ENCODE measurements around the gene IL11RA.

IL11RA gene

DNA sequence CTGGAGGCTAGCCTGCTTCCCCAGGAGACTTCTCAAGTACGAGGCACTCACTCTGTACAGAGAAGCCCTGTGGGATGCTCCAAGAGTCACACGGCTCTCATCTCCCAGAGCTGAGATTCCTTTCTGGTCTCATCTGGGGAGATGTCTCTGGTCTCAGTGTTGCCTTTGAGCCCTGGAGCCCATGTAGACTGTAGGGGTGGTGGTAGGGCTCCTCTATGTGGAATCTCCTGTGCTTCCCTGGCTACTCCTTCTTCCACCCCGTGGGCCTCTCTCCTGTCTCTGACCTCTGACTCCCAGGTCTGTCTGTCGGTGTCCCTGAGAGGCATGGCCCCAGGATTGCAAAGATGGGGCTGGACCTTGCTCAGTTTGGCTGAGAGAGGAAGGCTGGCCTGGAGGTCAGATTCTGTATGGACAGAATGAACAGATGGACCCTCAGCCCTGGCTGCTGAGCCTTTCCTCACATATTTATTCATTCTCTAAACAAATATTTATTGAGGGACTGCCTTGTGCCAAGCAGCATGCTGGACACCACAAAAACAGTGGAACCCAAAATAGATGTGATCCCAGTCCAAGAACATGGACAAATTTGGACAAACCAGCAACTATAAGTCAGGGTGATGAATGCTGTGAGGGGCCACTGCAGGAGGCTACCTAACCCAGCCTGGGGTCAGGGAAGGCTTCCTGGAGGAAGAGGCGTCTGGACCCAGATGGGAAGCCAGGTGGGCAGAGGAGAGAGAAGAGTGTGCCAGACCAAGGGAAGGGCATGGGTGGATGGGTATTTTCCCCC lies 36.5 kb downstream of the IL11RA start:
- Histone ChIP-seq H3K4me1 (ENCODE audit: control insufficient read depth, insufficient read depth, low read length) (peaks cover 11% of the 10 kb centered on the region), H3K27me3 (ENCODE audit: control insufficient read depth, insufficient read depth, low read length) (no peaks in the 10 kb centered on the region), H3K9ac (ENCODE audit: low read length) (no peak overlapping the region), H3K4me3 (ENCODE audit: low read depth, low read length) (no peak overlapping the region), H3K36me3 (ENCODE audit: control insufficient read depth, insufficient read depth, low read length) (no peaks in the 10 kb centered on the region), H3K27ac (ENCODE audit: low read depth, low read length) (no peak overlapping the region), H3K9me3 (ENCODE audit: control insufficient read depth, insufficient read depth, low read depth, low read length) (no peaks in the 10 kb centered on the region)

DNA sequence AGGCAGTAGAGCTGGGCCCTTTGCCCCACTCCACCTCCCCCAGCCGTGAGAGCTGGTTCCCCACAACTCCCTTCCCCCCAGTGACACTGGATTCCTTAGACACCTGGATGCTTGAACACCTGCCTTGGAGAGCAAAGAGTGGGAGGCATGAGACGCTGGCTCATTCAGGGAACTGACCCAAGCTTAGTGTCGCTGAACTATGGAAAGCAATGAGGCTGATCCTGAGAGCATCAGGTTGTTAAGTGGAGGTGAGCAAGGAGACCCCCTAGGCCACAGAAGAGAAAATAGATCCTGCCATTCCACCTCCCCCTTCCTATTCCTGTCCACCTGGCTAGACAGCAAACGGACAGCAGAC lies 37.1 kb downstream of the IL11RA start:
- no peaks in the 10 kb centered on the region for H3K27me3 ChIP-seq (ENCODE audit: control insufficient read depth, insufficient read depth, low read length)
- no peaks in the 10 kb centered on the region for H3K9me3 ChIP-seq (ENCODE audit: control insufficient read depth, insufficient read depth, low read depth, low read length)
- peaks cover 11% of the 10 kb centered on the region for H3K4me1 ChIP-seq (ENCODE audit: control insufficient read depth, insufficient read depth, low read length)
- no peaks in the 10 kb centered on the region for H3K36me3 ChIP-seq (ENCODE audit: control insufficient read depth, insufficient read depth, low read length)
- H3K4me3 ChIP-seq (ENCODE audit: low read depth, low read length) = no peak overlapping the region
- H3K27ac ChIP-seq (ENCODE audit: low read depth, low read length) = no peak overlapping the region
- H3K9ac ChIP-seq (ENCODE audit: low read length) = no peak overlapping the region

DNA sequence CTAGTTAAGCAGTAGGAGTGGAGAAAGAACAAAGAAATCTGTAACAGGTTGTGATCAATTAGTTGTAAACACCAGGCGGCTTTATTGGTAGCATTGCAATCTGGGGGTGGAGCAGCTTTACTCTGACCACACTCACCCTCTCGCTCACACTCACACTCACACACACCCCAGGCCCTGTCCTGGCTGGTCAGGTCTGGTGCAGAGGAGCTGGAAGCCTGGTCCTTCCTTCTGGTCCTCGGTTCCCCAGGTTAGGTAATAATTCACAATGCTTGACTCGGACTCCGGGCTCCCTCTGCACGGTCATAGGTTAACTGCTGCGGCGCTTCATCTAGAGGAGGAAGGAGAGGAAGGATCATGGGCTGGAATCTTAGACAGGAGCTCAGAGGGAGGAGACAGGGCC lies 37.5 kb downstream of the IL11RA start:
- Histone ChIP-seq H3K4me1 (ENCODE audit: control insufficient read depth, insufficient read depth, low read length) (peaks cover 11% of the 10 kb centered on the region), H3K27me3 (ENCODE audit: control insufficient read depth, insufficient read depth, low read length) (no peaks in the 10 kb centered on the region), H3K27ac (ENCODE audit: low read depth, low read length) (no peak overlapping the region), H3K9ac (ENCODE audit: low read length) (no peak overlapping the region), H3K4me3 (ENCODE audit: low read depth, low read length) (no peak overlapping the region), H3K36me3 (ENCODE audit: control insufficient read depth, insufficient read depth, low read length) (no peaks in the 10 kb centered on the region), H3K9me3 (ENCODE audit: control insufficient read depth, insufficient read depth, low read depth, low read length) (no peaks in the 10 kb centered on the region)

DNA sequence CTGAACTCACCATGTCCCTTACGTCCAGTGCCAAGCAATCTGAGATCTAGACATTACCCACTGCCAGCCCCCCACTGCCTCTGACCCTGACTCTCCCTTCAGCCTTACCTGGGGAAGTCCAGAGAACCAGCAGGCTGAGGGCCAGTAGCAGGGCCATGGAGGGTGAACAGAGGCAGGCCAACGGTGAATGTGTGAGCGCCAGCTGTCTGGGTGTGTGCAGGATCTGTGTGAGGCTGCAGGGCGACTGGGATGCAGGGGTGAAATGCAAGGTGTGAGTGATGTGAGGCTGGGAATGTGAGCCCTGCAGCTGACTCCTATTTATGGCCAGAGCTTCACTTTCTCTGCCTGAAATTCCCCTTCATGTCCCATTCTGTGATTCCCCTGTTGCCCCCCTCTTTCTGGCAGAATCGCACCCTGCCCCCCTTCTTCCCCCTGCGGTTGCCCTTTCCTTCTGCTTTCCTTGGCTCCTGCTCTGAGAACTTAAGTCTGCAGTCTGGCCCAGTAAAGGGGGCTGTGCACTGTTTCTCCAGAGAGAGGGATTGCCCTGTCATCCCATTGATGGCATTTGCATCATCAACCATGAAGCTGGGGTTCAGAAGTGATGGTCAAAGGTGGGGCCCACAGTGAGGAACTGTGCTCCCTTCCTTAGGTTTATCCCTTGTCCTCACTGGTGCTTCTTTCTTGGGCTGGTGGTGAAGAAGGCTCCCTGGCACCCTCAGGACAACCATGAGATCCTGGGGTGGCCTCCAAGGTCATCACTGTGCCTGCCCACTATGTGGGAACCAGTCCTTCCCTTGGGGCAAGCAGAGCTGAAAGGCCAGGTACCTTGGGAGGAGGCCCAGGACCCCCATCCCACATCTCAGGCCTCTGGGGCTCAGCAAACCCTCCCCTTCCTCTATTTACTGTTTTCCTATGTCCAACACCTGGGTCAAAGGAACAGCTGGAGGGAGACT lies 39.3 kb downstream of the IL11RA start, which contains the start of gene CCL19:
TSS of gene CCL19 (minus strand) at position 294 of the 953 bp plus-strand sequence. CDS start at position 157, 137 bp downstream.
- Histone ChIP-seq H3K9ac (ENCODE audit: low read length) (no peak within 1 kb of the TSS), H3K4me1 (ENCODE audit: control insufficient read depth, insufficient read depth, low read length) (peaks cover 11% of the 10 kb centered on the region), H3K27me3 (ENCODE audit: control insufficient read depth, insufficient read depth, low read length) (no peaks in the 10 kb centered on the region), H3K9me3 (ENCODE audit: control insufficient read depth, insufficient read depth, low read depth, low read length) (no peaks in the 10 kb centered on the region), H3K36me3 (ENCODE audit: control insufficient read depth, insufficient read depth, low read length) (no peaks in the 10 kb centered on the region), H3K27ac (ENCODE audit: low read depth, low read length) (no peak within 1 kb of the TSS), H3K4me3 (ENCODE audit: low read depth, low read length) (no peak within 1 kb of the TSS)

DNA sequence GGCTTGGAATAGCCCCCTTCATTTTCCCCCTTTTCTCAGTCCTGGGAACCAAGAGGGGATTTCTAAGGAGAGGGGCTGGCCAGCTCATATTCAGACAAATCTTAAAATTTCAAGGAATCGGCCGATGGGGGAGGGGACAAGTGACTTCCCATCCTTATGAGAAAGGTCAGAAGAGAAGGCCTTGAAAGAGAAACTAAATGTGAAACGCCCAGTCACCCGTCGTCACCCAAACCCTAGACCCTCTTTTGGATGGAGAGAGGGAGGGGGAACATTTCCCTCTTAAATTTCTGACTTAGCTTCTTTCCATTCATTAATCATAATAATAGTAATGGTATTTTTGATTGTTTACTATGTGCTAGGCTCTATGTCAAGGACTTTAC lies 39.9 kb downstream of the IL11RA start:
- Histone ChIP-seq H3K27me3 (ENCODE audit: control insufficient read depth, insufficient read depth, low read length) (peaks cover 4% of the 10 kb centered on the region; the same call in 1 of the 2 replicates), H3K9me3 (ENCODE audit: control insufficient read depth, insufficient read depth, low read depth, low read length) (no peaks in the 10 kb centered on the region), H3K27ac (ENCODE audit: low read depth, low read length) (no peak overlapping the region), H3K4me3 (ENCODE audit: low read depth, low read length) (no peak overlapping the region), H3K36me3 (ENCODE audit: control insufficient read depth, insufficient read depth, low read length) (no peaks in the 10 kb centered on the region), H3K9ac (ENCODE audit: low read length) (no peak overlapping the region), H3K4me1 (ENCODE audit: control insufficient read depth, insufficient read depth, low read length) (peaks cover 7% of the 10 kb centered on the region)

DNA sequence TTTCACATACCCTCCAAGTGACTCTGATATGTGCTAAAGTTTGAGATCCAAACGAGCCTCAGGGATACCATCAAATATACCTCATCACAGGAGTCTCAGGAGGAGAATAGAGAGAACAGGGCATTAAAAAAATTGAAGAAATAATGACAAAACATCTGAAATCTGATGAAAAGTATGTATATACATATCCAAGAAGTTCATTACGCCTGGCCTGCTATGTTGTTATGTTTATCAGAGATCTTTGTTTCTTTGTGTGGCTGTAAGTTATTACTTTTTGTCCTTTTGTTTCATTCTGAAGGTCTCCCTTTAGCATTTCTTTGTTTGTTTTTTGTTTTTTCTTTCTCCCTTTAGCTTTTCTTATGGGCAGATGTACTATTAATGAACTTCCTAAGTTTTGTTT lies 41.6 kb downstream of the IL11RA start:
- peaks cover 10% of the 10 kb centered on the region for H3K27me3 ChIP-seq (ENCODE audit: control insufficient read depth, insufficient read depth, low read length)
- no peaks in the 10 kb centered on the region for H3K4me1 ChIP-seq (ENCODE audit: control insufficient read depth, insufficient read depth, low read length)
- no peaks in the 10 kb centered on the region for H3K9me3 ChIP-seq (ENCODE audit: control insufficient read depth, insufficient read depth, low read depth, low read length)
- no peak overlapping the region for H3K4me3 ChIP-seq (ENCODE audit: low read depth, low read length)
- no peak overlapping the region for H3K27ac ChIP-seq (ENCODE audit: low read depth, low read length)
- no peaks in the 10 kb centered on the region for H3K36me3 ChIP-seq (ENCODE audit: control insufficient read depth, insufficient read depth, low read length)
- H3K9ac ChIP-seq (ENCODE audit: low read length) = no peak overlapping the region

DNA sequence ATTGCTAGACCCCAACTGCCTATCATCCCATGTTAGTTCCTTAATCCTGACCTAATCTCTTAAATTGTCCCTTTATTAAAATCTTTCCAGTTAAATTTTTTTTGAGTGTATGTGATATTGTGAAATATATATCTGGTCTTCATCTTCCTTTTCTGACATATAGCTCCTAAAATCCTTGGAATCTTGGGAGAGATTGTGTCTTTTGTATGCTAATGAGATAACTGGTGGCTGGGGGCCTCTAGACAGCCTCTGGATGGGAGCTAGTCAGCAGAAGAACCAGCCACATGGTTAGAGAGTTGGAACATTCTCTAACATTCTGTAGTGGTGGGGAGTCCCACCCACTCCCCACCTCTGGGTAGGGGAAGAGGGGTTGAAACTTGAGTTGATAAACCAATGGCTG lies 42.8 kb downstream of the IL11RA start:
- peaks cover 23% of the 10 kb centered on the region for H3K27me3 ChIP-seq (ENCODE audit: control insufficient read depth, insufficient read depth, low read length)
- no peak overlapping the region for H3K4me3 ChIP-seq (ENCODE audit: low read depth, low read length)
- H3K9ac ChIP-seq (ENCODE audit: low read length) = no peak overlapping the region
- no peaks in the 10 kb centered on the region for H3K9me3 ChIP-seq (ENCODE audit: control insufficient read depth, insufficient read depth, low read depth, low read length)
- no peaks in the 10 kb centered on the region for H3K36me3 ChIP-seq (ENCODE audit: control insufficient read depth, insufficient read depth, low read length)
- no peak overlapping the region for H3K27ac ChIP-seq (ENCODE audit: low read depth, low read length)
- no peaks in the 10 kb centered on the region for H3K4me1 ChIP-seq (ENCODE audit: control insufficient read depth, insufficient read depth, low read length)

DNA sequence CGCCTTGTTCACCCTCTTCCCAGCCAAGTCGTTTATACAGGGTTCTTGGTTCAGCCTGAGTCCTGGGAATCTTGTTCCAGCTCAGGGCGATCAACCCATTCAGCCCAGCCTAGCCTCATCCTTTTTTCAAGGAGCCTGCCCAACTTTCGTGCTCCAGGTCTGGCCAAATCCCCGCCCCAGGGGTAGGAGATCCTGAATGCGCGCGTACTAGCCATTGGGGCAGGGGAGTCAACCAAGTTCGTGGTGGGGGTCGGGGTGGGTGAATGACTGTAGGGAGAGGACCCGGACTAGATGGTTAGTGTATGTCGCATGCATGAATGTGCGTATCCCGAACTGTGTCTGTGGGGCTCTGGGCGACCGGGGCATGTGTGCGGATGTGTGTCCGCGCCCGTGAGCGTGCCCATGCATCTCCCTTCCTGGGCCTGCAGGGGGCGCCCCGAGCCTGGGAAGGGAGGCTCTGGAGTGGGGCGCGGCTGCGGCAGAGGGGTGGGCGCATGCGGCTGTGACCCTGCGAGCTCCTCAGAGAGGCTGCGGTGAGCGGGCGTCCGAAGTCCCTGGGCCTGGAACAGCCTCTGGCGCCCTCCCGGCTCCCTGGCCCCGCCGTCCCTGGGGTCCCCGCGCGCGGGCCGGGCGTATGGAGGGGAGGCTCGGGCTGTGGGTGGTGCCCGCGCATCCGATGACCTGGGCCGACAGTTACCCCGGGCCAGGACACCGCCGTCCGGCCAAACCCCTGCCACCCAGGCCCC lies 49.2 kb downstream of the IL11RA start:
- Histone ChIP-seq H3K4me3 (ENCODE audit: low read depth, low read length) (peak overlapping the region; percentile 59), H3K27me3 (ENCODE audit: control insufficient read depth, insufficient read depth, low read length) (peaks cover 44% of the 10 kb centered on the region), H3K4me1 (ENCODE audit: control insufficient read depth, insufficient read depth, low read length) (no peaks in the 10 kb centered on the region; the same call in 1 of the 2 replicates), H3K9ac (ENCODE audit: low read length) (no peak overlapping the region), H3K9me3 (ENCODE audit: control insufficient read depth, insufficient read depth, low read depth, low read length) (no peaks in the 10 kb centered on the region), H3K27ac (ENCODE audit: low read depth, low read length) (no peak overlapping the region), H3K36me3 (ENCODE audit: control insufficient read depth, insufficient read depth, low read length) (no peaks in the 10 kb centered on the region)

DNA sequence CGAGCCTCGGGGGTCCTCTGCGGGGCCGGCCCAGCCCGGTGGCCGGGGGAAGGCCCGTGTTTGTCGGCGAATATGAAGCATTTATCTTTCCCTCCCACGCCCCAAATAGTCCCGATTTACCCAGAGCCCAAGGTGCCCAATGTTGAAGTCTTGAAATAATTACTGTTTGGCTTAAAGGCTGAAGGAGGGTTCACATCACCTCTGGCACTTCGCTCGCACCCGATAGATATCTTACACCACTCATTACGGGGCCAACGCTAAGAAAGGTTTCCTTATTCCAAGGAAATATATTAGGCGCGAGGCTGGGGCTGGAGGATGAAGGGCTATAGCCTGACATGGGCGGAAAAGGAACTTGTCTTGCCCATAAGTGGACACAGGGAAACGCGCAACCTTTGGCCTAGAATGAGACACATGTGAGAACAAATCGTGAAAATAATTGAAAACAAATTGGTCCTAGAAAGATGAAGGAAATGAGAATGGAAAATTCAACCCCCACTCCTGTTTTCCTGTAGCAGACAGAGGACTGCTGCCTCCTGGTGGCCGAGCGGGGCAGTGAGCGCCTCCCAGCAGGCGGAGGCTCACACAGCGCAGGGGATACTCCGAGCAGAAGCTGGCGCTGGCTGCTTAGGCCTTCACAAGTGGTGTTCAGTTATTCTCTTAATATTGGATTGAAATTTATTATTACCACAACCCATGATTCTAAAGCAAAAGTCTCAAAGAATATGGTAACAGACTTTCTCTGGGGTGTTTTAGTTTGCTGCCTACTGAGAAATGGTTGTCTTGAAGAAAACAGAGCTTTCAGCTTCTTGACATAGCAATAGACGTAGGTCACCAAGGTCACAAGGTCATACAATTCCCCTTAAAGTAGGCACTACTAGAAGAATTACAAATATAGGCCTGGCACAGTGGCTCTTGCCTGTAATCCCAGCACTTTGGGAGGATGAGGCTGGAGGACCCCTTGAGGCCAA lies 50.1 kb downstream of the IL11RA start:
- H3K36me3 ChIP-seq (ENCODE audit: control insufficient read depth, insufficient read depth, low read length) = no peaks in the 10 kb centered on the region
- H3K9me3 ChIP-seq (ENCODE audit: control insufficient read depth, insufficient read depth, low read depth, low read length) = no peaks in the 10 kb centered on the region
- no peak overlapping the region for H3K9ac ChIP-seq (ENCODE audit: low read length)
- H3K4me3 ChIP-seq (ENCODE audit: low read depth, low read length) = peak overlapping the region; percentile 59
- H3K27ac ChIP-seq (ENCODE audit: low read depth, low read length) = no peak overlapping the region
- peaks cover 40% of the 10 kb centered on the region for H3K27me3 ChIP-seq (ENCODE audit: control insufficient read depth, insufficient read depth, low read length)
- no peaks in the 10 kb centered on the region; the same call in 1 of the 2 replicates for H3K4me1 ChIP-seq (ENCODE audit: control insufficient read depth, insufficient read depth, low read length)

DNA sequence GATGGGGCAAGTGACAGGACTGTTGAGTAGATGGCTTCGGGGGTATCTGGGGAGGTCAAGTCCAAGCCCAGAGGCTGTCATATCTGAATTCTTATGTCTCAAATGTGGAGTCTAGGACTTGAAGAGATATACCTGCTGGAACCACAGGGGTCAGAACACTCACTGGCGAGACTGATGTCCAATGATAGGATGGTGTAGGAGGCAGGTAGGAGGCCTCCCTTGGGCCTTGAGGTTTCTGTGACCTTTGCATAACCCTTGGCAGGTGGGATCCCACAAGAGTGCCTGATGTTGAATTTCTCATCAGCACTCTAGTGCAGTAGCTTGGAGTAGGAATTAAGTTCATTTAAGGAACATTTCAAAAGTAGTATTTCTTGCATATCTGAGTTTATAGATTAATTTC lies 55.1 kb downstream of the IL11RA start:
- Histone ChIP-seq H3K9me3 (ENCODE audit: control insufficient read depth, insufficient read depth, low read depth, low read length) (no peaks in the 10 kb centered on the region), H3K4me1 (ENCODE audit: control insufficient read depth, insufficient read depth, low read length) (no peaks in the 10 kb centered on the region), H3K4me3 (ENCODE audit: low read depth, low read length) (no peak overlapping the region), H3K27me3 (ENCODE audit: control insufficient read depth, insufficient read depth, low read length) (no peaks in the 10 kb centered on the region), H3K36me3 (ENCODE audit: control insufficient read depth, insufficient read depth, low read length) (no peaks in the 10 kb centered on the region), H3K9ac (ENCODE audit: low read length) (no peak overlapping the region), H3K27ac (ENCODE audit: low read depth, low read length) (no peak overlapping the region)
